HG02798 (cell line): ENCODE results near the gene GLIPR2.
"Not testable (repeated sequence)": the region's sequence is repeated elsewhere in the genome, so short reads cannot be mapped to it uniquely, and the experiment has no call there.

Experiments used
- ATAC-seq: cut with Tn5 transposase; IDR thresholded peaks from one replicate; pipeline ENCODE4 v1.9.1; 2021; ENCODE audit warnings: mild to moderate bottlenecking; ENCODE audit not compliant: unreplicated experiment, poor library complexity

The GLIPR2 gene

GRCh38 chr9:36120705-36121104 lies 15.8 kb upstream of the GLIPR2 start:
- ATAC-seq: no peak

- ATAC-seq: no peak
Measured at GRCh38 chr9:36121971-36122370, 14.6 kb upstream of the GLIPR2 start.

DNA sequence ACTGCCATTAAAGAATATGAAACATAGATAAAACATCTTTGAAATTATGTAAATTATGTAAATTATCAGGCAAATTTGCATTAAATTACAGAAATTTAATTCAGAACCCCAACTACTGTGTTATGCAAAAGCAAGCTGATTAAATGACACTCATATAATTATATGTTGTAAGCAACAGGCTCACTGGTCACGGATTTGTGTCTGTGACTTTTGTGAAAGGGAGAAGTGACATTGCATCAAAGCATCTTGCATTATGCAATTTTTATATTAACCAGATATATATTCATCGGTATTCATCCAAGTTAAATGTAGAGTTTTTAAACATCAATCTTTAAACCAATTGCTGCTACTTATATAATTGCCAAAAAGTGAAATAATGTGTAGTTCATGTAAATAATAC lies 13.0 kb upstream of the GLIPR2 start:
- no peak for ATAC-seq

GRCh38 chr9:36125062-36125855 lies 11.3 kb upstream of the GLIPR2 start:
- ATAC-seq: no peak

GRCh38 chr9:36126016-36126730 lies 10.4 kb upstream of the GLIPR2 start:
- no peak for ATAC-seq

GRCh38 chr9:36127652-36128244 lies 8.8 kb upstream of the GLIPR2 start:
- ATAC-seq: no peak

GRCh38 chr9:36128349-36128748 lies 8.2 kb upstream of the GLIPR2 start:
- ATAC-seq: no peak

DNA sequence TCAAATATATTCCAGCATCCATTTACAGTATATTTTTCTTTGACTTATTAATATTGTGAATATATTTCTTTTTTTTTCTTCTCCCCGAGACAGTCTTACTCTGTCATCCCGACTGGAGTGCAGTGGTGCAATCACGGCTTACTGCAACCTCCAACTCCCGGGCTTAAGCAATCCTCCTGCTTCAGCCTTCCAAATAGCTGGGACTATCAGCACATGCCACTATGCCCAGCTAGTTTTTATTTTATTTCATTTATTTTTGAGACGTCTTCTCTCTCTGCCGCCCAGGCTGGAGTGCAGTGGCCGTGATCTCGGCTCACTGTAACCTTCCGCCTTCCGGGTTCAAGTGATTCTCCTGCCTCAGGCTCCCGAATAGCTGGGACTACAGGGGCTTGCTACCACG lies 7.4 kb upstream of the GLIPR2 start:
- no peak for ATAC-seq

DNA sequence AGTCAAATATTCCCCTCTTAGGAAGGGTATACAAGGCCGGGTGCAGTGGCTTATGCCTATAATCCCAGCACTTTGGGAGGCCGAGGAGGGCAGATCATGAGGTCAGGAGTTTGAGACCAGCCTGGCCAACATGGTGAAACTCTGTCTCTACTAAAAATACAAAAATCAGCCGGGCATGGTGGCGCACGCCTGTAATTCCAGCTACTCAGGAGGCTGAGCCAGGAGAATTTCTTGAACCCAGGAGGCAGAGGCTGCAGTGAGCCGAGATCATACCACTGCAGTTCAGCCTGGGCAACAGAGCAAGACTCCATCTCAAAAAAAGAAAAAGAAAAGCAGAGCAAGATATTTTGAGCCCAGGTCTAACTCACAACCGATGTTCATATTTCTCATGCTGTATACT lies 4.9 kb upstream of the GLIPR2 start:
- ATAC-seq: not testable (repeated sequence)

DNA sequence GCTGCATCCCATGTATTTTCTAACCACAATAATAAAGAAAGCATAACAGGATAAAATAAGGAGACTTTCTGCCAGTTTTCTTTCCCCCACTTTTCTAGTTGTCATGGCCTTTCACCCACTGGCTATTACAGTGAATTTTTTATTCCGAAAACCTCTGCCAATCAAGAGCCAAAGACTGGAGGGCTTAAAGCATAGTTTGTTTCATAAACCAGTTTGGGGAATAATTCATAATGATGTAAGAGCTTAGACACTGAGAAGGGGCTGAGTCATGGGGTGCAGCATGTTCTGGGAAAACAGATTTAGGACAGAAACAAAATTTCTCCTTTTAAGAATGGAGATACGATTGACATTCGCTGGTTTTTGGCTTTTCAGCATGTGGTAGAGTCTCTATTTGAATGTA lies 4.4 kb upstream of the GLIPR2 start:
- ATAC-seq: no peak

DNA sequence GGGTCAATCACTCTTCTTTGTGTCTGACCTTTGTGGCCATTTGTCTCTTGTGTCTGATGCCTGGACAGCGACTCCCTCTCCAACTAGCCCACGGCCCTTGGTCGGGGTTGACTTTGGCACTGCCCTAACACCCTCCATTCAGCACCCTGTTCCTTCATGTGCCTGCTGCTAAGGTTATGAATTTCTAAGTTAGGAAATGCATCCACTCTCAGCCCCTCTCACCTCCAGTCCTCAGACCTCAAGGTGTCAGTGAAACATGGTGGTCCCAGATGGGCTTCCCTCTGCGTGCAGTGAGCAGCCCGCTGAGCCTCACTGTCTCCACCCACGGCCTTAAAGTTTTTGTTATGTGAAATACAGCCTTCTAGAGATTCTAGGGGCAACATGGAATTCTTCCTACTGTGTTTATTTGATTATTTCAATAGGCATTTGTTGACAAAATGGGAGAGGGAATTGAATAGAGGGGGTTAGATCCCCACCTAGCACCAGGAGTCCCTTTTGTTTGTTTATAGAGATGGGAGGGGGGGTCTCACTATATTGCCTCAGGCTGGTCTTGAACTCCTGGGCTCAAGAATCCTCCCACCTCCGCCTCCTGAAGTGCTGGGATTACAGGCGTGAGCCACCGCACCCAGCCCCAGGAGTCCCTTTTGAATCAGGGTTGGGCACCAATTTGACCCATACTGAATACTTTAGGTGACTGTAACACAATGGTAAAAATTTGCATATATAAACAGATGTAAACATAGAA lies 1.6 kb upstream of the GLIPR2 start:
- ATAC-seq: no peak

DNA sequence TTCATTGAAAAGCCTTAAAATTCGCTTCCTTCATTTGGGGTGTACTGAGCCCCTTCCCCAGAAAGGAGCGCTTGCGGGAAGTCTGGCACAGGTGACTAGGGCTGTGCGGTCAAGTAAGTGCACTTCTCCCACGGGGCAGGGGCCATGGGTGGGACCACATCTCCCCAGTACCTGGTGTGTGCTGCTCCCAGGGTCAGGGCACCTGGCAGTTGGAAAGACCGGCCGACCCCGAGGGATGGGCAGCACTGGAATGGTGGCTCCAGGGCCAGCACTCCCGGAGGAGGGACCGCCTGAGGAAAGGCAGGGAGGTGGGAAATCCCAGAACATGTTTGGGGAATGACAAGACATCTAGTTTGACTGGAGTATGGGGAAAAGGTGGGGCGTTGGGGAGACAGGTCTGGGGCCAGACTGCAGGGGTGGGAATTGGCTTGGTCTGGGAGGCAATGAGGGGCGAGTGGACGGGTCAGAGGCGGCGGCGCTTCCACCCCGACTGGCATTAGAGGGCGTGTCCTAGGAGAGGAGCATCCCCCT lies 727 bp upstream of the GLIPR2 start:
- peak; percentile 9 for ATAC-seq

DNA sequence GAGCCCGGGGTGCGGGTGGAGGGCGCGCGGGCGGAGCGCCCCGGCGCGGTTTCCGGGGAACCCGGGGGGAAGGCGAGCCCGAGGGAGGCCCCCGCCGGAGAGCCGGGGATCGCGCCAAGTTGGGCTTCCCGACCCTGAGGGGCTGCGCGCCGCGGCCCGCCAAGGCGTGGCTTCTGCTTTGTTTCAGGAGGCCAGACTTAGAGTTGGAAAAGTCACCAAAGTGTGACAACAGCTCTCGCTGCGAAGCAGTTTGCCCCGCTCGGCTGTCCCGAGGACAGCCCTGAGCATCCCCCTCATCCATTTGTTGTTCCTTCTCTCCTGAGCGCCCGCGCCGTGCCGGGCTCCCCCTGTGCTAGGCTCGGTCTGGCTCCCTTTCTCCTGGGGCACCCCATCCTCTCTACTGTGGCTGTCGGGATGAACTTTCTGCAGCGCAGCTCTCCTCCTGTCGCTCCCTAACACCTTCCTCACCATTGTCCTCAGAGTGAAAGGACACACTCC lies 410 bp downstream of the GLIPR2 start:
- no peak for ATAC-seq

- no peak for ATAC-seq
Measured at GRCh38 chr9:36137392-36138004, 965 bp downstream of the GLIPR2 start.

GRCh38 chr9:36138496-36138895 lies 2.0 kb downstream of the GLIPR2 start:
- ATAC-seq: no peak

GRCh38 chr9:36138901-36139300 lies 2.4 kb downstream of the GLIPR2 start:
- ATAC-seq: no peak

DNA sequence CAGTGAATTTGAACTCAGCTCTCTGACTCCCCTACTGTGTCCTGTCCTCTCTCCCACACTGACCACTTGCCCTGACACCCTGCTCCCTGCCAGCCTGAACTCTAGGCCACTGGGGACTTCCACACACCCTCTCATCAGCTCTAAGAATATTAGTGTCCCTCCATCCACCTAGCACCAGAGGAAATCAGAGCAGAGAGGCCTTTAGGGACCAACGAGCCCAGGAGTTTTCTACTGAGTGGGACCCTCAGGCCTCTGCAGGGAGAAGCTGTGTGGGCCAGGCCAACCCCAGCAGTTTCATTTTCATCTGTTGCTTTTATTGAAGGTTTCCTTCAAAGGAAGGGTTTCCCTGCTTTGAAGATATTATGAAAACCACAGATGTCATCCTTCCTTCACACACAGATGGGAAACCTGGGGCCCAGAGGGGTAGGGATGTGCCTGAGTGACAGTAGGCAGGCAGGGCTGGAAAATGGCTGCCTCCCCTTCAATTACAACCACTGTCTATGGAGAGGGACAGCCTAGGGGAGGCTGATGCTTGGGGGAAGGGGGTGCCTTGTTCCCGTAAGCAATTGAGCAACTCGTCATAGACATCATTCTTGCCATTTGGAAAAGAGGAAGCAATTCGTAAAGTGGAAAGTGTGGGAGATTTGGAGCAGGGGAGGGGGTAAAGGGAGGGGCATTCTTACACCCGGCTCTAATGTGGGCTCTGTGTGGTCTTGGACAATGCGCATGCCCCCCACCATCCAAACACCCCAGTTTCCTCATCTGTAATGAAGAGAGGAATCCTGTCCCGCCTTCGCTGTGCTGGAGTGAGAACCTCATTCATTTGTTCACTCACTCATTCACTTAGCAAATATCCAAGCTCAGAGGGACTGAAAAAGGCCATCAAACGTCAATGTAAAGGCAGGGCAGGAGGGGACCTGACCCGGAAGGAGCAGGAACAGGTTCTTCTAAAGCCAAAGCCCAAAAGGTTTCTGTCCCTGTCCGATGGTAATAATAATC lies 3.9 kb downstream of the GLIPR2 start:
- no peak for ATAC-seq

DNA sequence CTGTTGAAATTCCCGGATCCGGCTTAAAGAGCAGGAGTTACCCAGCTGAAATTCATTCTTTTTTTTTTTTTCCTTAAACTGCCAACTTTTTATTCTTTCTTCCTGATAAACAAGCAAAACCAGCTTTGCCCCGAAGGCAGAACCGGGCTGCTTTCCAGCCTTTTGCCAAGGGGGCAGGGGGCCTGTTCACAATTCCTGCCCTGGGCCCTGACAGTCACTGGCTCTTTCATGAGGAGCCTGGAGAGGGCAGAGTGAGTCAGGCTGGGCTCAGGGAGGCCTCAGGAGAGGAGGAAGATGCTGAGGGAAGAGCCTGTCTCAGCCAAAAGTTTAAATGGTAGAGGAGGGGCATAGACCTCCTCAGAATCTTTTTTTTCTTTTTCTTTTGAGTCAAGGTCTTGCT lies 4.8 kb downstream of the GLIPR2 start:
- ATAC-seq: no peak

GRCh38 chr9:36141761-36142160 lies 5.2 kb downstream of the GLIPR2 start:
- no peak for ATAC-seq
